ENCODE measurements around the gene BUD31.
A peak's percentile ranks its signal among the peaks of the same experiment; 100 is the strongest.

The BUD31 gene

DNA sequence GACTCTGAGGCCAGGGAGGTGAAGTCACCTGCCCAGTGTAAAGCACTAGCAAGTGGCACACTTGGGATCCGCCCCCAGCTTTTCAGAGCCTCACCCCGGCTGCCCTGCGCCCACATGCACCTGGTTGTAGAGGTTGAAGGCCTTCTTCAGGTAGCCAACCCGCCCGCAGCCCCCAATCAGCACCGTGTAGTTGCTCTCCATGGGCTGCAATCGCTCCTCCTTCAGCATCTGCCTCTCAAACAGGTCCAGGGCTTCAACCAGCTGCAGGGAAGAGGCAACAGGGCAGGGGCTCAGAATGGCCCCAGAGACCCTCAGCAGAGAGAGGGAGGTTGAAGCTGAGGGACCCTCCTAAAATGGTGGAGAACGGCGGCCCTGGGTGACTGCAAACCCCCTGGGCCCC, 24.4 kb downstream of the BUD31 start:
- no peak for DNase-seq (ENCODE audit: low read depth in 2 of 2)

- no peak for DNase-seq (ENCODE audit: low read depth in 2 of 2)
Observed at GRCh38 chr7:99437946-99438572, 29.3 kb downstream of the BUD31 start.

GRCh38 chr7:99438573-99439480, 30.1 kb downstream of the BUD31 start, which contains the start of the genes CPSF4 and PTCD1:
TSS of gene CPSF4 (plus strand) at chr7:99438943. CDS start at chr7:99439083, 140 bp downstream.
TSS of gene PTCD1 (minus strand) at chr7:99438798. CDS start at chr7:99435242, 3,556 bp downstream.
- peak; percentile 90 to 92 for DNase-seq (ENCODE audit: low read depth in 2 of 2)

DNA sequence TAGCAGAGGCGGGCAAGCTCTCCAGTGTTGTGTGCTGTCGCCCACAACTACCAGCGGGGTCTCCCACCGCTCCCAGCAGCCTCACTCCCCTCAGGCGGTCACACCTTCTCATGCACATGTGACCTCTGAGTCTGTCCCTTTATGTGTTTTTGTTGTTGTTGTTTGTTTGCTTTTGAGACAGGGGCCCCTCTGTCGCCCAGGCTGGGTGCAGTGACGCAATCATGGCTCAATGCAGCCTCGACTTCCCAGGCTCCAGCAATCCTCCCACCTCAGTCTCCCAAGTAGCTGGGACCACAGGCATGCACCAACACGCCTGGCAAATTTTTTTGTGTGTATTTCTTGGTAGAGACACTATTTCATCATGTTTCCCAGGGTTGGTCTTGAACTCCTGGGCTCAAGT, 31.4 kb downstream of the BUD31 start:
- DNase-seq (ENCODE audit: low read depth in 2 of 2), result no peak

GRCh38 chr7:99446096-99446495, 37.3 kb downstream of the BUD31 start:
- no peak for DNase-seq (ENCODE audit: low read depth in 2 of 2)

DNA sequence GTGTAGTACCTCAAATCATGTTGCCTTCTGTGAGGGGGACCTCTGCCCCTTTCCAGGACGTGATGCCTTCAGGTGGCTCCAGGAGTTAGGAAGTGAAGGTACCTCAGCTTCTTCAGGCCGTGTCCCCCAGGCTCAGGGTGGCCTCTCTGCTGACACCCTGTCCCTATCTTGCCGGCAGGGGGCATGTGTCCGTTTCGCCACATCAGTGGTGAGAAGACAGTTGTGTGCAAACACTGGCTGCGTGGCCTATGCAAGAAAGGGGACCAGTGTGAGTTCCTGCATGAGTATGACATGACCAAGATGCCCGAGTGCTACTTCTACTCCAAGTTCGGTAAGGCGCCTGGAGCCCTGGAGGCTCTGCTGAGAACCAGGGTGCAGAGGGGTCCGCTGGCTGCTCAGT, 39.2 kb downstream of the BUD31 start:
- DNase-seq (ENCODE audit: low read depth in 2 of 2), result no peak

DNA sequence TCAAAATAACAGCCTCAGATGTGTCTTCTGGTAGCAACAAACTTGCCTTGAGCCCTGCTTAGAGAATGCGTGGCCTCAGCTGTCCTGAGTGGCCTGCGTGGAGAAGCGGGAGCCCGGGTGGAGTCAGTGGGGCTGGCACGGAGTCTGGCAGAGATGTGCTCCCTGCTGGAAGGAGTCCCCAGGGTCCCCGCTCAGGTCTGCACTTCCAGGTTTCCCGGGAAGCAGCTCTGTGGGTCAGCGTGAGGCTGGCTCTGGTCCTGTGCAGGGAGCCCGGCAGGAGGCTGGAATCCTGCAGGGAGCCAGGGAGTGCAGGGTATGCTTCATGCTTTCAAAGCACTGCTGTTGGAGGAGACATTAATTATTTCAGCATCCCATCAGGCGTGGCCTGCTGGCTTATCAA, 40.1 kb downstream of the BUD31 start:
- DNase-seq (ENCODE audit: low read depth in 2 of 2), result no peak

- no peak for DNase-seq (ENCODE audit: low read depth in 2 of 2)
Observed at GRCh38 chr7:99449326-99449725, 40.6 kb downstream of the BUD31 start.

- no peak for DNase-seq (ENCODE audit: low read depth in 2 of 2)
Observed at GRCh38 chr7:99451936-99452335, 43.2 kb downstream of the BUD31 start.

DNA sequence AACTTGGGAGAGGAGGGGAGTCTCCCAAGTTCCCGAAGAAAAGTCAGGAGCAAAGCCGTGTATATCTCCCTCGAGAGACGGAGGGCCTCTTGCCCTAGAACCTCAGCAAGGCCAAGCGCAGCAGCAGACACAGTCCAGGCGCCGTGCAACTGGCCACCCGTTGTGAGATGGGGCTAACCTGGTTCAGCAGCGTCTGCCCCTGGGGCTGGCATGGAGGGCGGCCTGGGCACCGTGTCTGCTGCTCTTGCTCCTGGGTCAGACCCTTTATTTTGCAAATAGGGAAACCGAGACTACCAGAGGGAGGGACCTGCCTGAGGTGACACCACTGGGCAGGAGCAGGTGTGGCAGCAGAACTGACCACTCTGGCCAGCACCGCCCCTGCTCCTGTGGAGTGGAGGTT, 43.8 kb downstream of the BUD31 start:
- DNase-seq (ENCODE audit: low read depth in 2 of 2), result no peak

- no peak for DNase-seq (ENCODE audit: low read depth in 2 of 2)
Observed at GRCh38 chr7:99453105-99453504, 44.3 kb downstream of the BUD31 start.

GRCh38 chr7:99455874-99456273, 47.1 kb downstream of the BUD31 start:
- DNase-seq (ENCODE audit: low read depth in 2 of 2), result no peak

- no peak for DNase-seq (ENCODE audit: low read depth in 2 of 2)
Observed at GRCh38 chr7:99456288-99456687, 47.5 kb downstream of the BUD31 start.

- no peak for DNase-seq (ENCODE audit: low read depth in 2 of 2)
Observed at GRCh38 chr7:99457050-99457649, 48.4 kb downstream of the BUD31 start.

DNA sequence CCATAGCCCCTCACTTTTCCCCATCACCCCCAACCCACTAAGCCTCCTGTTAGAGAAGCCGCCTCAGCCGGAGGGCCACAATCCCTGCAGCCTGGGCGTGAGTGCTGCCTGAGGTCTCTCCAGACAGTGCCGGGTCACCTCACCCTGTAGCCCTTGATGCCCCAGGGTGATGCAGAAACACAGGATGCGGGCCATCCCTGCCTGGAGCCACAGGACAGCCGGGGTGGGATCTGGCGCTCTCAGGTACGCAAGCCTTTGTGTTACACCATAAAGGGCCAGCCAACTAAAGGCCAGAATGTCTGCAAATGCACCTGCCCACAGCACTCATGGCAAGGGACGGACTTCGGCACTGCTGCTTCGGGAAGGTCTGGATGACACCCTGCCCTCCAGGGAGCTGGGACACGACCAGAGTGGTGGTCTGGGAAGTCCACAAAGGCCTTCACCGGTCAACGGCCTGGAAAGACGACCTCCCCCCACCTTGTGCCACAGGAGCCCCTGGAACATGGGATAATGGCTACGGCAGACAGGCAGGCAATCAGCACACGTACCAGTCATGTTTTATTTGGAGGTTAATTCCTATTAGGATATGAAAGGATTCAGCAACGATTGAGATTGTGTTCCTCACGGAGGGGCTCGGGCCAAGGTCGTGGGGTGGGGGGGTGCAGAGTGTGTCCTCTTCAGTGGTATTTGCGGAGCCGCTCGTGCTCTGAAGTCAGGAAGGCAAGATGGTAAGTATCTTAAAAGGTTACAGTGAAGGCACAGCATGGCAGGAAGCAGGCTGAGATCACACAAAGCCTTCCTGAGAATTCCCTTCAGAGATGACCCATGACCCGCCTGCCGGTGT, 49.1 kb downstream of the BUD31 start:
- no peak for DNase-seq (ENCODE audit: low read depth in 2 of 2)

DNA sequence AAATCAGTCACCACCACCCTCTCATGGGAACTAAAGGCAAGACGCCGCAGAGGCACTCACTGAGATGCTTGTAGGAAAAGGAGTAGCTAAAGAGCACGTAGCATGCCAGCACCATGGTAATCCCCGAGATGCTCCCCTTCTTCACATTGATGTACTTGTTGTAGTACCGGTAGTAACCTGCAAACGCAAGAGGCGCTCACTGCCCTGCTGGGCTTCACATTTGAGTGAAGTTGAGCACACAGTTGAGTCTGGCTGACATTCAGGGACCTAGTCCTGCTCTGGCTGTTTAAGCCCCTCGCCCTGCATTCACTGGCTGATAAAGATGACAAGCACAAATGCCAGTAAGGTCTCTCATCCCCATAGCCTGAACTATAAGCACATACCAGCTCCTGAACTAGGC, 50.3 kb downstream of the BUD31 start:
- DNase-seq (ENCODE audit: low read depth in 2 of 2), result peak in 1 of 2 donors; percentile 15

DNA sequence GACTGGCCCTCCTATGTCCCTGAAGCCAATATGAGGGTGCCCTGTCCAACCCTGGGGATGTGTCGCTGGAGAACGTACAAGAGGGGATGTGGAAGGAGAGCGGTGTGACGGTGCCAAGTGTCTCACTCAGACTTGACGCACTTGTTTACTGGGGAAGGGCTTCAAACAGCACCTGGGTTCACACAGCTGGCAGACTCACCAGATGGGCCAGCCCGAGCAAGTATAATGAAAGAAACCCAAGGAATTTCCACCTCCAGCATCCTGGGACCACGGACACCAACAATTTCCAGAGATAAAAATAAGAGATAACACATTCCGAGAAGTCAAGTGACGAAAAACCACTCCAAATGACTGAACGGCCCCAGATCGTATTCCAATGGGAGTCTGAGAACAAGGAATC, 51.9 kb downstream of the BUD31 start:
- no peak for DNase-seq (ENCODE audit: low read depth in 2 of 2)

DNA sequence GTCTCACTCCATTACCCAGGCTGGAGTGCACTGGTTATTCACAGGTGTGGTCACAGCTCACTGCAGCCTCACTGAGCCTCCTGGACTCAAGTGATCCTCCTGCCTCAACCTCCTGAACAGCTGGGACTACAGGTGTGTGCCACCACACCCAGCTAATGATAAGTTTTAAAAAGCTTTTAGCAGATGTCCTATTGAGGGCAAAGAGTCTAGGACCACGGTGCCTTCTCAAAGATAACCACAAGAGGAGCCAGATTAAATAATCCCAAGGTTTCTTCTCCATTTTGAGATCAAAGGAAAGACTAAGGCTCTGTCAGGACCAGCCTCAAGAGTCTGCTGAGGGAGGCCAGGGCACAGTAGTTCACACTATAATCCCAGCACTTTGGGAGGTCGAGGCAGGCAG, 52.5 kb downstream of the BUD31 start:
- DNase-seq (ENCODE audit: low read depth in 2 of 2), result no peak

DNA sequence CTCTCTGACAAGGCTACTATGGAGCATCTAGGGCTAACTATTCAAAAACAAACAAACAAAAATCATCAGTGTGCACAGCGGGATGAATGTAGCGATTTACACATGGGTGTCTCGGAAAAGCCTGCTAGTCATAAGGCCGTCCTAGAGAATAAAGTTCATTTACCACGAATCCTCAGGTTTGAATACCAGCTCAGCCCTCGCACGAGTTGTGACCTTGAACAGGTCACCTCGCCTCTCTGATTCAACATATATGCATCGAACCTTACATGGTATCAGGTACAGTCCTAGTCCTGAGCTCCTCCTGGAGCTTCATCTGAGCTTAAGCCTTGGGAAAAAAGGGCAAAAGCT, 56.6 kb downstream of the BUD31 start:
- no peak for DNase-seq (ENCODE audit: low read depth in 2 of 2)

- no peak for DNase-seq (ENCODE audit: low read depth in 2 of 2)
Observed at GRCh38 chr7:99468336-99468918, 59.7 kb downstream of the BUD31 start.
